GM19463 (cell line): ENCODE measurements around the gene AHDC1.

Source experiments
- ATAC-seq: cut with Tn5 transposase; IDR thresholded peaks from one replicate; pipeline ENCODE4 v1.9.1; 2021; ENCODE audit warnings: mild to moderate bottlenecking, moderate library complexity; ENCODE audit not compliant: unreplicated experiment

AHDC1 gene

GRCh38 chr1:27598902-27599528 lies 4.9 kb downstream of the AHDC1 start:
- ATAC-seq, result no peak

GRCh38 chr1:27598295-27598687 lies 5.7 kb downstream of the AHDC1 start:
- no peak for ATAC-seq

GRCh38 chr1:27597516-27598294 lies 6.2 kb downstream of the AHDC1 start:
- ATAC-seq, result no peak

- no peak for ATAC-seq
Observed at GRCh38 chr1:27596986-27597385, 7.0 kb downstream of the AHDC1 start.

- ATAC-seq, result no peak
Observed at GRCh38 chr1:27596261-27596660, 7.7 kb downstream of the AHDC1 start.

GRCh38 chr1:27595597-27595996 lies 8.3 kb downstream of the AHDC1 start:
- no peak for ATAC-seq

GRCh38 chr1:27594564-27595510 lies 9.1 kb downstream of the AHDC1 start:
- no peak for ATAC-seq

- ATAC-seq, result no peak
Observed at GRCh38 chr1:27593678-27594563, 10.0 kb downstream of the AHDC1 start.

GRCh38 chr1:27592931-27593677 lies 10.8 kb downstream of the AHDC1 start:
- no peak for ATAC-seq

GRCh38 chr1:27592232-27592930 lies 11.6 kb downstream of the AHDC1 start:
- no peak for ATAC-seq

GRCh38 chr1:27591622-27592021 lies 12.3 kb downstream of the AHDC1 start:
- ATAC-seq, result no peak

GRCh38 chr1:27590917-27591508 lies 12.9 kb downstream of the AHDC1 start:
- no peak for ATAC-seq

GRCh38 chr1:27589841-27590426 lies 14.0 kb downstream of the AHDC1 start:
- ATAC-seq, result no peak

GRCh38 chr1:27589441-27589840 lies 14.5 kb downstream of the AHDC1 start:
- no peak for ATAC-seq

- no peak for ATAC-seq
Observed at GRCh38 chr1:27588256-27589232, 15.4 kb downstream of the AHDC1 start.

GRCh38 chr1:27585684-27586083 lies 18.3 kb downstream of the AHDC1 start:
- ATAC-seq, result no peak

- ATAC-seq, result no peak
Observed at GRCh38 chr1:27584453-27584852, 19.5 kb downstream of the AHDC1 start.
